GM10248 (cell line): ENCODE data around the gene SUFU.

Source experiments
- CTCF ChIA-PET: fragments of 300-600 bp; sonication (Branson Sonifier 250); formaldehyde crosslinking; extraction: SDS; loops from one replicate; lab custom pipeline; 2021; ENCODE audit warnings: antibody characterized with exemption; lab: Yijun Ruan, JAX
- POLR2A ChIA-PET: fragments of 350-650 bp; sonication (Branson Sonifier 250); formaldehyde crosslinking; extraction: SDS; loops from one replicate; lab custom pipeline; 2020; ENCODE audit warnings: antibody characterized with exemption; lab: Yijun Ruan, JAX
- DNase-seq: peaks from one replicate; pipeline ENCODE4 v3.0.0; 2012; ENCODE audit errors: extremely low spot score
- CTCF ChIP-seq: IDR thresholded peaks from 2 replicates; pipeline ENCODE4 v1.5.1; 2012; ENCODE audit warnings: mild to moderate bottlenecking, low read depth; ENCODE audit errors: extremely low read depth, missing control alignments, control extremely low read depth

The SUFU gene

GRCh38 chr10:102679596-102679995 lies 175.8 kb downstream of the SUFU start:
- no peak for DNase-seq
- CTCF ChIA-PET: interaction anchor here (1.3 to 8.3 kb wide), 12 partner anchors 10 to 222 kb away, joined by 3 to 84 read pairs (median 14); partner anchors contain the start of genes ARL3, SFXN2 and SUFU
- no peak for TF ChIP-seq CTCF
- POLR2A ChIA-PET: interaction anchor here (0.6 kb wide), 1 partner anchor 387 kb away, joined by 3 read pairs; no protein-coding TSS in a partner anchor

- CTCF ChIA-PET: interaction anchor here (1.7 kb wide), 1 partner anchor 9 kb away, joined by 4 read pairs; no protein-coding TSS in a partner anchor
These were observed 177.9 kb downstream of the SUFU start for GRCh38 chr10:102681696-102682095.

GRCh38 chr10:102682416-102682815 lies 178.6 kb downstream of the SUFU start:
- no peak for TF ChIP-seq CTCF
- CTCF ChIA-PET: interaction anchor here (1.7 kb wide), 1 partner anchor 9 kb away, joined by 4 read pairs; no protein-coding TSS in a partner anchor
- no peak for DNase-seq
- POLR2A ChIA-PET: no interaction called here

More at GRCh38 chr10:102681696-102682095, 177.9 kb downstream of the SUFU start:
- TF ChIP-seq CTCF: no peak
- POLR2A ChIA-PET: no interaction called here
- DNase-seq: no peak

- POLR2A ChIA-PET: no interaction called here
These were observed 179.2 kb downstream of the SUFU start for GRCh38 chr10:102682981-102683380.

More at GRCh38 chr10:102682981-102683380, 179.2 kb downstream of the SUFU start:
- no peak for TF ChIP-seq CTCF
- CTCF ChIA-PET: interaction anchor here (1.7 to 1.9 kb wide), 2 partner anchors 8 to 9 kb away, joined by 4 read pairs; no protein-coding TSS in a partner anchor
- DNase-seq: no peak
